HG03135 (cell line): Measurements from ENCODE around the gene NSUN5.
"Not testable (repeated sequence)": the region's sequence is repeated elsewhere in the genome, so short reads cannot be mapped to it uniquely, and the experiment has no call there.

Experiments
- ATAC-seq: cut with Tn5 transposase; IDR thresholded peaks from one replicate; pipeline ENCODE4 v1.9.1; 2021; ENCODE audit warnings: mild to moderate bottlenecking, moderate library complexity; ENCODE audit not compliant: unreplicated experiment

NSUN5 gene

DNA sequence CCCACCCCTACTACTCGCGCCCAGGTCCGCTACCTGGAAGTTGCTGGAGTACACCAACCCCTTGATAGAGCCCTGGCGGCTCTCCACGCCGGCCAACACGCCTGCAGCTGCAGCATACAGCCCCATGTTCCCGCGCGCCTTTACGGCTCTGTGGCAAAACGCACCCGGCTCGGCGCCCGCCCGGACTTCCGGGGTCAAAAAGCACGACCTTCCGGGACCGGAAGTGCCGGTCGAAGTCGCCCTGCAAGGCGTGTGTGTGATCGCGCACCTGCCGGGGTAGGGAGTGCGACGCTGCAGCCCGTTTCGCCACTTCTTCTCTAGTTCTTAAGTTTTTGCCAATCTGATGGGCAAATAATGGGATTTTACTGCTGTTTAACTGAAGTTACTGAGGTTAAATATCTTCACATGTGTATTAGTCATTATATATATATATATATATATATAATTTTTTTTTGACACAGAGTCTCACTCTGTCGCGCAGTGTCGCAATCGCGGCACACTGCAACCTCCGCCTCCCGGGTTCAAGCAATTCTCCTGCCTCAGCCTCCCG is at the start of gene NSUN5:
Gene NSUN5 (minus strand): TSS at position 162 of the 550 bp plus-strand sequence. CDS start 36 bp downstream, at position 126.
- peak; percentile 91 for ATAC-seq

DNA sequence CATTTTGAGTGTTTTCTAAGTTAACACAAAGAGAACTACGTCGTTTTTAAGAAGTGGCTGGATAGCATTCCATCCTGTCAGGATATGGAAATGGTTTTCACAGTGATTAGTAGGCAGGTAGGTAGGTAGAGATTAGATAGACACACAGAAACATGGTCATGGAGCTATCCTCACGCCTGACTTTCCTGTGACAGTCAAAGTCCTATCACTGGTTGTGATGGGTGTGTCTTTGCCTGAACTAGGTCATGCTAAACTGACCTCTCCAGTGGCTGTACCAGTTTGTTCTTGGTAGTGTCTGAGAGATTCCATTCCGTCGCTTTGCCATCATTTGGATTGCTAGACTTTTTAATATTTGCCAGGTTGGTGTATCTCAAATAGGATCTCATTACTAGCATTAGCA is 47.5 kb upstream of the NSUN5 start:
- ATAC-seq = no peak

DNA sequence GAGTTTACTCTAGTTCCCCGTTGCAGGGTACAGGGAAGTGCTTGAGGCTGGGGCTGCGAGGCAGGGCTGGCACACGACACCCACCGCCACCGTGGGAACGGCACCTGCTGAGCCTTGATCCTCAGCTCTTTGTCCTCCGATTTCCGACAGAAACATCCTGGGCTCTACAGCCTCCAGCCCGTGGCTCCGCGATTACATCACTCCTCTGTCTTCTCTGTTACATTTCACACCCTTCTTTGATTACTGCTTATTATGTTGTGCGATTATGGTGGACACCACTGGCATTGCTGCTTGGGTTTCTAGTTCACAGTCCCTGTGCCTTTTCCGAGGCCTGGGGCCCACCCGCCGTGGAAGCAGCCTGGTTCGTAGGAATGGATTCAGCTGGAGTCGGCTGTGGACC is 46.2 kb upstream of the NSUN5 start:
- no peak for ATAC-seq

DNA sequence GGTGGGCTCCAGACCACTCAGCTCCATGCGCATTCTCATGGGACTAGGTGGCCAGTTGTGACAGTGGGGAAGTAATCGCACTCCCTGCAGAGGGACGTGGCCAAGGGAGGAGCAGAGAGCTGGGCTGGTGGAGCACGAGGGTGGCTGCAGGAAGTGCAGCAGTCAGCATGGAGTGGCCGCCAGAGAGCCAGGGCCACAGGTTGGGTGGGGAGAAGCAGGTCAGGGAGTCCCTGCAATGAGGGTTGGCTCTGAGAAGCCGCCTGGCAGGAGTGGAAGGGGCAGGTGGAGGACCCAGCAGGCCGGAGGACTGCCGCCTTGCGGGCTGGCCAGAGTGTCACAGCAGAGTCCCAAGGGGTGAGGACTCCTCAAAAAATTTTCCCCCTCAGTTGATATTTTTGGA is 45.6 kb upstream of the NSUN5 start:
- no peak for ATAC-seq

DNA sequence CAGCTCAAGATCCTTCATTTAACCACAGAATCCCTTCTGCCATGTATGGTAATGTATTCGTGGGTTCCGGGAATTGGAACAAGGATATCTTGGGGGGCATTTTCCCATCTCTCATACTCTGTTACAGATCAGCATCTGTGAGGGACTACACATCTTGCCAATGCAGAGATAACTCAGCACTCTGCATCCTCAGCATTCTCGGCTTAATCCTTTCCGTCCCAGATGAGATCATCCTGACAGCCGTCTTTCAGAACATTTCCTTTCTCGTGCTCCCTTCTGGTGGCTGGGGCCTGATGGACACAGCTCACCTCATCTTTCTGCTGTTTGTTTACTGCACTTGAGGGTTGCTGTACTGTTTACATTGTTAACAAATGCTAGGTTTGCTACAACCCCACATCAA is 44.6 kb upstream of the NSUN5 start:
- no peak for ATAC-seq

DNA sequence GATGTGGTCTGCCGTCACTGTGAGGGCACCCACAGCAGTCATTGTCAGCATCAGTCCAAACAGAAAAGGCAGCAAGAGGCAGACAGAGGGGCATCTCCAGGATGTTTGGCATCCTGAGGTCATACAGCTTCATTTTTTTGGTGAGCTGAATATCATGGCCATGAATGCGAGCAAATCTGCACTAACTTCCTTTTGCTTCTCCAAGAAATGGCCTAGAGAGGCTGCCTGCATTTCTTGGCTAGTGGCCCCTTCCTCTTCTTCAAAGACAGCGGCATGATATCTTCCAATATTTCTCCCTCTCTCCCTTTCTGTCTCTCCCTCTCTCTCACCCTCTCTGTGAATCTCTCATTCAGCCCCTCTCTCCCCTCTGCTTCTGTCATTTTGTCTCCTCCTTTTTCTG is 44.2 kb upstream of the NSUN5 start:
- no peak for ATAC-seq

DNA sequence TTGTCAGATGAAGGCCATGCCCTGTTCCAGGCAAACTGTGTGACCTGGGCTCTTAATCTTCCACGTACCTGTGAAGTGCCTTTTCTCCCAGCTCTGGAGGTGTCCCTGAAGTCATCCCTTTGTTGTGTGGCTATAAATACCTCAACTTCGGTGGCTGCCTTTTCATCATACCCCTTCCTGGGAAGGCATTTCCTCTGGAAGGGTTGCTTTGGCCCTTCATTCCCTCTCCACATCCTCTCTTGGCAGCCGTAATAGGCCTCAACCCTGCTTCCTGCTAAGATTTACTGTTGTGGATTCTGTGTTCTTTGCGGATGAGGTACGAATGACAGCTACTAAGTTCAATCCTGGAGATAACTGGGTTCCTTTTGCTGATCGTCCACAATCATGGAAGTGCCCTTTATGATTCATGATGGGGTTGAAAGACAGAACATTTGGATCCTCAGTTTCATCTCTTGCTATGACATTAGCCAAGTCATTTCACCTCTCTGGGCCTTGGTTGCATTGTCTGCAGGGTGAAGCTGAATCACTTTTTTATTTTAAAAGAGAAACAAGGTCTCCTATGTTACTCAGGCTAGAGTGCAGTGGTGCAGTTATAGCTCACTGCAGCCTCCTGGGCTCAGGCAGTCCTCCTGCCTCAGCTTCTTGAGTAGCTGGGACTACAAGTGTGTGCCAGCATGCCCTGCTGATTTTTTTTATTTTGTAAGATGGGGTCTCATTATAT is 43.0 kb upstream of the NSUN5 start:
- ATAC-seq = no peak

DNA sequence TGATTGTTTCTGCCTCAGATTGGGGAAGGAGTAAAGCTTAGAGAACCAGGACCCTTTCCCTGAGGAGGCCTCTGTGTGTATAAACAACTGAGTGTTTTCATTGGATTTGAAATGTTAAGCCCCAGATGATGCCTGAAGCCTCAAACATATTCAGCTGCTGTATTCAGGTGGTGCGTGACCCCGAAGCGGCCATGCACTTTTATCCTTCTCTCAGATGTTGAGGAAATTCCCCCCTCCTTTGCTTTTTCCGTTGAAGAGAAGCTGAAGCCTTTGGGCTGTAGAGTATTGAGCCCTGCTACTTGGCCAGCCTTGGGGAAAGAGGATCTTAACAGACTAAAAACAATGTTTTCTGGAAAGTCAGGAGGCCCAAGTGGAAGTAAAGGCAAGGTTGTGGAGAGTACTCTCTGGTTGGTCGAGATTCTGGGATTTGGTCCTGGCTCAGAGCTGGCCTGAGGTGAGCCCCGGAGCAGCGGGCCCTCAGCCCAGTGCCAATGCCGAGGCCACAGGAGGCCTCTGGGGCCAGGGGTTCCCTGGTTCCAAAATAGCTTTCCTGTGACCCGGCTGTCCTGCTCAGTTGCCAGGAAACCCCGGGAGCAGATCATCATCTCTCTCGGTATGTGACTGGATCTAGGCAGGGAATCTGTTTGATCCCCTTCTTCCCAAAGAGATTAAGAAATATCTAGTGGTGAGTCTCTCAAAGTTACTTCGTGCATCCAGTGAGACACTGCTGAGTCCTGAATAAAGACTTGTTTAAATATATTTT is 41.9 kb upstream of the NSUN5 start:
- ATAC-seq = no peak

DNA sequence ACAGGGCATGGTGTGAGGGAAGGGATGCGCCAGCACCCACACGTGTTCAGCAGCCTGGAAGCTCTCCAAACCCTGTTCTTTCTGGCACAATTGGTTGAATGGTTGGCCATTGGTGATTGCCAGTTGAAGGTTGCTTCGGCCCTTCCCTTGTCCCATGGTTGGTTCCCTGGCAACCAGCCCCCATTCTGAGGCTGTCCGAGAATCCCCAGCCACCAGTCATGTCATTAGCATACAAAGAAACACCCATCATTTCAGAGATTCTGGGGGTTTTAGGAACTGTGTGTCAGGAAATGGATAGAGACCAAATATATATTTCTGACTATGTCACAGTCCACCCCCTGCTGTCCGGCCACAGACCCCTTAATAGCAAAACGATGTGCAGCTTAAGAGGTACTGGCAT is 41.1 kb upstream of the NSUN5 start:
- ATAC-seq = no peak

DNA sequence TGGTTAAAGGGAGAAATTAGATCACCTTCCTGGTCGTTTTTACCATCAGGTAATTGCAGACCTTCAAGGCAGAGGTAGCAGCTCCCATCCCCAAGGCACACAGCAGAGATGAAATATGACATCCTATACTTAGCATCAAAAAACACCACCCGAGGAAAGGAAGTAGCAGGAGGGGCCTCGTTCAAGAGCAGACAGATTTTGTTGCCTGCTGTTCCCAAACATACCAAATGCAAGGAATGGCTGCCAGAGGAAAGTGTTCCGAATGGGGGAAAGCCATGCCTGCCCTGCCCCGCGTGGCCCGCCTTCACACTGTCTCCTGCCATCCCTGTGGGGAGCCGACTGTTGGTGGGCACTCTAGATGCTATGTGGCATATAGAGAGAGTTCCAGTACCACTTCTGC is 37.3 kb upstream of the NSUN5 start:
- ATAC-seq = no peak

DNA sequence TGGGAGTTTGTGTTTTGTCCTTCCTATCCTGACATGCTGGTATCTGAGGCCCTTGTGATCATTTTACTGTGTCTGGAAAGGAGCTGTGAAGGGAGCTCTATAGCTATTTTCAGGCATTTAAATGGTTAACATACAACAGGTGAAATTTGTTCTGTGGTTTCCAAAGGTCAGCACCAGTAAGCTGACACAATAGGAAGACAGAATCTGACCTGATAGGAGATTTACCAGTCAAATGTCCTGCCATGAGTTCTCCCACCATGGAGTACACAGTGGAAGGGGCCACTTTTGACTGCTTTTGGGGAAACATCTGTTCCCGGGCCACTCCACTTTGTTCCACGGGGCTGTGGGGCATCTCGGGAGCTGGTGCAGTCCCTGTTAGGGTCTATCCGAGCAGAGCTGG is 36.9 kb upstream of the NSUN5 start:
- ATAC-seq = no peak

DNA sequence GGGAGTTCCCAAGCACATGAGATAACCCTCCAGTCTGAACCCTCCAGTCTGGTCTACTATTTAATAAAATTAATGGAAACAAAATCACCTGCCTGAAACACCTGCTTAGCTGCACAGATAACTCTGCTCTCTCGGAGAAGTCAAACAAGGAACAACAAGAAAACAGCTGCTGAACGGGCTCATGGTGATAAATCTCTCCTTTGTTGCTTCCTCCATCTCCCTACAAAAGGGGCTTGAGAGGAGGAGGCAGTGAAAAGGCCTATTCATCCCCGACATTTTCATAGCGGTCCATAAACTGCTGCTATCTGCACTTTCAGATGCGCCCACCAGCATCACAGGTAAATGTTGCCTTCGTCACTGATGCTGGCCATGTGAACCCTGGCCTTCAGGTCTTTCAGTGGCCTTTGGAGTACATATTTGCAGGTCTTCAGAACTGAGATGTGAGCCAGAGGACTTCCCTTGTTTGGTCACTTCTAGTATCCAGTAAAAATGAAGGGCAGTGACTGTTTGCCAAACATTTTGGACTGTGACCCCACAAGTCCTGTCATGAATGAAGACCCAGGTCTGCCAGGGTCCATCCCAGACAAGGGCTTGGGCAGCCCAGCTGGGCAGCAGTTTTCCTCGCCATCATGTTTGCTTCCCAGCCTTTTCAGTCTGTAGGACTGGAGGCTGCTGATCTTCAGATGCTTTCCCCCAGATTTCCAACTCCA is 35.2 kb upstream of the NSUN5 start:
- no peak for ATAC-seq

DNA sequence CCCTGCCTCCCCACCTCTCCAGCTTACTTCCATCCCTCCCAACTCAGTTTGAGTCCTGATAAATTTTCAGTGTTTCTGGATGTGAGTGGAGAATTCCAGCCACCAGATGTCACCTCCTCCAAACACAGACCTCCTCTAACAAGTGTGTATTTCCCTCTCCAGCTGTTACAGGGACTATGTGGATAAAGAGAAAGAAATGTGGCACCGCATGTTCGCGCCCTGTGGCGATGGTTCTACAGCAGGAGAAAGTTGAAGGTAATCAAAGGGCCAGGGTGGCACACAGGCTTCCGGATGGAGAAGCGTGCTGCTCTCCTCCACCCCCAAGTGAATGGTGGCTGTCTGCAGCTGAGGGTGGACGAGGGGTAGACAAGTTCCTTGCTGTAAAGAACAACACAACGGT is 34.0 kb upstream of the NSUN5 start:
- no peak for ATAC-seq

DNA sequence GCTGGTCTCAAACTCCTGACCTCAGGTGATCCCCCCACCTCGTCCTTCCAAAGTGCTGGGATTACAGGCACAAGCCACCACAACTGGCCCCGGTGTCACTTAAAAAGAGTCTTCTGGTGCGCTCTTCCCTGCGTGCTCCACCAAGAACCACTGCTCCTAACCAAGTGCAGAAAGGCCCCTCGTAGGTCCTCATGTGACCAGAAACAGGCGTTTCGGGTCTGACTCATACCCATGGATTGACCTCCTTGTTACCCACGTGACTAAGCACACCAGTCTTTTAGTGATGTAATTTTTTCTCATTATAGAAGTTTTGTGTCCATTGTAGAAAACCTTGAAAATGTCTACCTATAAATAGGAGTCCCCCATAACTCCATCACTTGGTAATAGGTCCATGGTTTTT is 33.3 kb upstream of the NSUN5 start:
- ATAC-seq = no peak

DNA sequence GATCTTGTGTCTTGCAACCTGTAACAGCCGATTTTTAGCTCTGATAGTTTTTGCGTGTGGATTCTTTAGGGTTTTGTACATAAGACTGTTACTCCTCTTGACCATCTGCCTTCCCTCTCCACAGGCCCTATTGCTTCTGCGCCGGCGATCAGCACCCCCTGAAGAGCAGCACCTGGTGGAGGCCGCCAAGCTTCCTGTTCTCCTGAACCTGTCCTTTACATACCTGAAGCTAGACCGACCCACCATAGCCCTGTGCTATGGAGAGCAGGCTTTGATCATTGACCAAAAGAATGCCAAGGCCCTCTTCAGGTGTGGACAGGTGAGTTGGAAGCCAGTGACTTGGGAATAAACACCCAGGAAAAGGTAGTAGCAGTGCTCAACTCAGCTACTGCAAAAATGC is 31.9 kb upstream of the NSUN5 start:
- no peak for ATAC-seq

DNA sequence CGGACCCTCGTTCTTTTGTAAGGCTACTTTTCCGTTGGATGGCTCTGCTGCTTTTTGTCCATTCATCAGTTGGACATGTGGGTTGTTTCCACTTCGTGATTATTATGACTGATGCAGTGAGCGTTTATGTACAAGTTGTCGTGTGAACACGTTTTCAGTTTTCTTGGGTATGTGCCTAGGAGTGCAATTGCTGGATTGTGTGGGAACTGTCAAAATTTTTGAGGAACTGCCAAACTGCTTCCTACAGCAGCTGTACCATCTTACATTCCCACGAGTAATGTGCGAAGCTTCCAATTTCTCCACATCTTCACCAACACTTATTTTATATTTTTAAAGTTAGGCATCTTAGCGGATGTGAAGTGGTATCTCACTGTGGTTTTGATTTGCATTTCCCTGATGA is 29.7 kb upstream of the NSUN5 start:
- ATAC-seq = no peak

DNA sequence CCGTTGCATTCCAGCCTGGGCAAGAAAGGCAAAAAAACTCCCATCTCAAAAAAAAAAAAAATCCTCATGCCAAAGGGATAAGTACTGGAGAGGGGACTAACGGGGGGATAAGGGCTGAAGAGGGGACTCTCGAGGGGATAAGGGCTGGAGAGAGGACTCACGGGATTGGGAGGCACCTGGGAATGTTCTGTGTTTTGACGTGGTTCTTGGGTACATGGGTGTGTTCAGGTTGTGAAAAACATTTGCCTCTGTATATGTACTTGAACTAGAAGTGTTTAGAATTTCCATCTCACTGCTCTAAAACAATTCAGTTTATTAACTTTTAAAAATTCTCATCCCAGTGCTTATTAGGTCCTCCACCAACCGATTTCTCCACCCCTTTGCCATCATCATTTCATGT is 23.8 kb upstream of the NSUN5 start:
- no peak for ATAC-seq

DNA sequence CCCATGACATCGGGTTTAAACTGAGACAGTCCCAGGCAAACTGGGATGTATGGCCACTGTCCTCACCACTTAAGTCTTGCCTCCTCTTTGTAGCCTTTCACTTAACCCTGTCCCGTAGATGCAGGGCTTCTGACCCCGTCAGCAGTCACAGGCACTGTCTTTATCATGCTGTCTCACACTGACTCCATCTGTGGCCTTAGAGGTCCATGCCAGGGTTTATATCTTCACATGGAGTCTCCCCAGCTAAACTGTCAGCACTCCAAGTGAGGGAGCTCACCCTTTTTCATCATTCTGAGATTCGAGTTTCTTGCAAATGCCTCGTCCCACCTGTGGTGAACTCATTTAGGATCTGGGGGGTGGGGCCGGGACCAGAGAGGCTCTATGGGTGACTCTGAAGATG is 22.1 kb upstream of the NSUN5 start:
- no peak for ATAC-seq

DNA sequence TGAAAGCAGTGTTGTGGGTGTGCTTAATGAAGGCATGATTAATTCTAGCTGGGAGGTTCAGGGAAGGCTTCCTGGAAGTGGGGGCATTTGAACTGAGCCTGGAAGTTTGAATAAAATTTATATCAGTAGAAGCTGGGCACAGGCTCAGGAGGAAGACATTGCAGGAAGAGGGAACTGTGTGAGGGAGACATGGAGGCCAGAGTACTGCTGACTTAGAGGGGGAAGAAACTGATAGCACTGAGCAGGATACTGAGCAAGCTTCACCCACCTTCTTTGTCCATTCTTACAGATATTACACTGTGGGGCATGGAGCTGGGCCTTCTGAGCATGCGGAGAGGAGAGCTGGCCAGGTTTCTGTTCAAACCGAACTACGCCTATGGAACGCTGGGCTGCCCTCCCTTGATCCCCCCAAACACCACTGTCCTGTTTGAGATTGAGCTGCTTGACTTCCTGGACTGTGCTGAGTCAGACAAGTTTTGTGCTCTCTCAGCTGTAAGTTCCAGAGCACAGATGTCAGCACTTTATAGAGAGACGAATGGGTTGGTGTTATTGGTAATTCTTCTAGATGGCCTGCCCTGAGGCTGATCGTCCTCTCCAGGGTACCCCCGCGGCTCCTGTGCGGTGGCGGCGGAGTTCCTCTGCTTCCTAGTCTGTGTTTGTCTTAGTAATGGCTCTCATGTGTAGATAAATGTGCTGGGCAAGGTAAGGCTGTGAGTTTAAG is 21.4 kb upstream of the NSUN5 start:
- ATAC-seq = no peak

DNA sequence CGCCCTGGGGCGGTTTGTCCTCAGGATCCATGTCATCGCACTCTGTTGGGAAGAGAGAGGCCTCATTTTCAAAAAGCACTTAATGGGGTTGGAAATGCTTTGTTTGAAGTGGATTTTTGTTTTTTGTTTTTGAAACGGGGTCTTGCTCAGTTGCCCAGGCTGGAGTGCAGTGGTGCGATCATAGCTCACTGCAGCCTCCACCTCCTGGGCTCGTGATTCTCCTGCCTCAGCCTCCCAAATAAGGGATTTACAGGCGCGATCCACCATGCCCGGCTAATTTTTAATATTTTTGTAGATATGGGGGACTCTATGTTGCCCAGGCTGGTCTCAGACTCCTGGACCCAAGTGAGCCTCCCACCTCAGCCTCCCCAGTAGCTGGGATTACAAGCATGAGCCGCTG is 20.1 kb upstream of the NSUN5 start:
- ATAC-seq = no peak

DNA sequence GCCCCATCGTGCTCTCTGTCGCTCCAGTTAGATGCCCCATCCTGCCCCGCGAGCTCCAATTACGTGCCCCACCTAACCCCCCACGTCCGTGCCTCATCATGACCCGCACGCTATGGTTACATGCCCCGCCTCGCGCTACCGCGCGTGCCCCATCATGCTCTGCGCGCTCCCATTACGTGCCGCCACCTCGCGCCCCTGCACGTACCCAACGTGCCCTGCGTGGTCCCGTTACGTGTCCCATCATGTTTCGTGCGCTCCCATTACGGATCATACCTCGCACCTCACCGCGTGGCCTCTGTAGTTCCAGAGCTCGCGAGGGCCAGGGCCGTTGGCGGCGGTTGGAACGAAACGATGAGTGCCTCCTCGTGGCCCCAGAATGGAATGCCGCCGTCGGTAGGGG is 19.3 kb upstream of the NSUN5 start, which contains the start of the genes FKBP6 and TRIM50:
Gene FKBP6 (plus strand): TSS at position 240 of the 400 bp plus-strand sequence. CDS start 268 bp downstream, outside the sequence.
Gene TRIM50 (minus strand): TSS at position 161 of the 400 bp plus-strand sequence. CDS start 3,295 bp downstream, outside the sequence.
- not testable (repeated sequence) for ATAC-seq
